H1 (cell line): ENCODE data around the gene ZNF524.

ENCODE experiments used
- CTCF ChIP-seq, 3 experiments: IDR thresholded peaks; 1 replicate in 2 of 3; 2 replicates in 1 of 3; pipeline versions ENCODE4 v1.5.1 to v1.6.1; 2011; ENCODE audit warnings: low read length in 3 of 3, mild to moderate bottlenecking in 3 of 3, inconsistent platforms in 2 of 3, low read depth in 1 of 3, moderate library complexity in 1 of 3; ENCODE audit not compliant: insufficient read depth in 1 of 3; ENCODE audit errors: control extremely low read depth in 1 of 3
- MAX ChIP-seq: IDR thresholded peaks from 2 replicates; pipeline ENCODE4 v1.6.1; 2012; ENCODE audit warnings: inconsistent platforms
- NRF1 ChIP-seq: IDR thresholded peaks from 2 replicates; pipeline ENCODE4 v1.6.1; 2011; ENCODE audit warnings: mild to moderate bottlenecking, low read depth, low read length, improper control_type of control experiment
- POLR2AphosphoS5 ChIP-seq: IDR thresholded peaks from 2 replicates; pipeline ENCODE4 v1.6.1; 2011; ENCODE audit warnings: low read depth, low read length
- SAP30 ChIP-seq: fragments of 300-600 bp; sonication (generic); IDR thresholded peaks from 2 replicates; pipeline ENCODE4 v1.7.1; 2012; ENCODE audit warnings: low read length, moderate library complexity, mild to moderate bottlenecking, inconsistent platforms; ENCODE audit not compliant: insufficient read depth, insufficient replicate concordance

- no peak for TF ChIP-seq POLR2AphosphoS5
- no peak for TF ChIP-seq CTCF (IDR thresholded peaks at IDR 0.05; ENCODE audit: control extremely low read depth in 1 of 3, insufficient read depth in 1 of 3, low read depth in 1 of 3, low read length in 3 of 3)
- no peak for TF ChIP-seq NRF1
- TF ChIP-seq MAX = no peak
- no peak for TF ChIP-seq SAP30
Measured at GRCh38 chr19:55559684-55560083, 40.4 kb upstream of the ZNF524 start.
